SW480 (cell line): ENCODE data around the gene TCF4.

ENCODE experiments used
- DNase-seq: peaks from one replicate; pipeline ENCODE4 v3.0.0-alpha.2; 2016; ENCODE audit warnings: low spot score

TCF4 gene

DNA sequence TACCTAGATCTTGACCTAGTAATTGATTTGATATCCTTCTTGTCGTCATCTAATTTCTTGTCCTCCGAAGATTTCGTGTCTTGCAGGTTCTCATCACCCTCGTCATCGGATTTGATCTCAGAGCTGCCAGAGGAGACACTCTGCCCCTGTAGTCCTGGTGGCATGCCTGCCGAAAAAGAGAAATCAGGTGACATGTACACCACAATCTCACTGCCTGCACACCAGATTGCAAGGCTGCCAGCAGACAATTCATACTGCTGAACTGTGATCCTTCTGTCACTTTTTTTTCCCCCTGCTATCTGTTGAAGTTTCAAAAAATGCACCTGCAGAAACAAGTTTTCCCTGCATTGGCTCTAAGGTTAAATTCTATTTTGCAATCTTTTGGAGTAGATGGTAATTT lies 355.5 kb downstream of the TCF4 start:
- no peak for DNase-seq

DNA sequence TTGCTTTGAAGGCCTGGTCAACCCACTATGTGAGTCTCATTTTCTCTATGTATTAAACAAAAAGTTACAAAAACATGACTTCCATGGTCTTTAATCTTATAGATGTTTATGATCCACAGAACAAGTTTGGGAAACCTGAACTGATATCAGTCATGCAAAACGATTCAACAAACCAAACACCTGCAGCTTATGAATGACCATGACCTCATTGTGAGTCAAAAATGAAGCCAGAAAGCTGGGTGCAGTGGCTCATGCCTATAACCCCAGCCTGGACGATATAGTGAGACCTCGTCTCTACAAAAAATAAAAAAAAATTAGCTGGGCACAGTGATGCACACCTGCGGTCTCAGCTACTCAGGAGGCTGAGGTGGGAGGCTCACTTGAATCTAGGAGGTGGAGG lies 358.3 kb downstream of the TCF4 start:
- DNase-seq = no peak

DNA sequence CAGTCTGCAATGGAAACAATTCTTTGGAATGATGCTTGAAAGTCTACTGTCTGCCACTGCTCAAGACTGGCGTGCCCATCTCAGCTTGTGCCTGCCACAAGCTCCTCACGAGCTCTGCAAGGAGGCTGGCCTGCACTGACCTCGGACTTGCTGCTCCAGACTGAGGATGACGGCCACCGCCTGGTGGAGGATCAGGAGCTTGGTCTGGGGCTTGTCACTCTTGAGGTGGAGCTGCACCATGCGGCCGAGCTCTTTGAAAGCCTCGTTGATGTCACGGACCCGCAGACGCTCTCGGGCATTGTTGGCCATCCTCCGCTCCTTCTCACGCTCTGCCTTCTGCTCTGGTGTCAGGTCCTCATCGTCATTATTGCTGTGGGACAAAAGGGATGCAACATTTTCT lies 359.3 kb downstream of the TCF4 start:
- no peak for DNase-seq

DNA sequence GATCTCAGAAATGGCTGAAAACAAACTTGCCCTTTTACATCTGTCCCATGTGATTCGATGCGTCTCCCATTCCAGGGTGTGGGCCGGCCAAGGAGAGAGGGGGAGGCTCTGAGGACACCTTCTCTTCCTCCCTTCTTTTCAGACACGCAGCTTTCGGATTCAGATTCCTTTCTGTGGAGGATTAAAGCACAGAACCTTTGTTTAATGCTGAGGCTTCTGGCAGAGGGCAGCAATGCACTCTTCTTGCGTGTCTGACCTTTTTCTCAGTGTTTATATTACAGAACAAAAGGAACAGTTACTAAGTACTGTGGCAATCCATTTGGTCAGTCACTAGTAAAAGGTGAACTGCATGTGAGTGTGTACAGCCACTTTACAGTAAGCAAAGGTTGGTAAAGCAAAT lies 359.8 kb downstream of the TCF4 start:
- no peak for DNase-seq

DNA sequence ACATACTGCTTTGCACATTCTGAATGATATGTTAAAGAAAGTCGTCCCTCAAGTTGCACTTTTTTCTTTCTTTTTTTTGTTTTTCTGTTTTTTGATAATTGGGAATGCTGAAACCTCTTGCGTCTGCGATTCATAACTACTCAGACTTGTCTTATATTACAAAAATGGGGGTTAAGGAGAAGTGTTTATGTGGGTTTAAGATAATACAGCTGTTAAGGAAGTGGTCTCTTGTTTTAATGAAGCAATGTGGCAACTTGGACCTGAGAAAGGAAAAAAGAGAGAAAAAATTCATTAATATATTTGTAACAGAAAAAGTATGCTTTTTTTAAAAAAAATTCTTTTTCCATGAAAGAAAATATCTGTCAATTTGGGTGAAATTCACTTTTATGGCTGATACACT lies 360.2 kb downstream of the TCF4 start:
- DNase-seq = no peak

DNA sequence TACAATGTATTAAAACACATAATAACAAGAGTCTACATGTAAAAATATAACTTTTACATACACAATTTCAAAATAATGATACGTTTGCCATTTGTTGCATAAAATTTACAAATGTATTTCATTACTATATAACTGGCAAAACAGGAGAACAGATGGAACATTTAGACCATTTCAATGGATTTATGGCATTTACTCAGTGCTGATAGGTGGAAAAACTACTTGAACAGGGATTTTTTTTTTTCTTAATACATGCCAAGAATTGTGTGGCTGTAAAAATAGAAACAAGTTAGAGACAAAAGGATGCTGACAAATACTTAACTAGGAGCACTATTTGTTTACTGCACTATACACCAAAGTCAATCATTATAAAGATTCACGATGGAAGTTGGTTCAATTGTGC lies 361.9 kb downstream of the TCF4 start:
- no peak for DNase-seq

DNA sequence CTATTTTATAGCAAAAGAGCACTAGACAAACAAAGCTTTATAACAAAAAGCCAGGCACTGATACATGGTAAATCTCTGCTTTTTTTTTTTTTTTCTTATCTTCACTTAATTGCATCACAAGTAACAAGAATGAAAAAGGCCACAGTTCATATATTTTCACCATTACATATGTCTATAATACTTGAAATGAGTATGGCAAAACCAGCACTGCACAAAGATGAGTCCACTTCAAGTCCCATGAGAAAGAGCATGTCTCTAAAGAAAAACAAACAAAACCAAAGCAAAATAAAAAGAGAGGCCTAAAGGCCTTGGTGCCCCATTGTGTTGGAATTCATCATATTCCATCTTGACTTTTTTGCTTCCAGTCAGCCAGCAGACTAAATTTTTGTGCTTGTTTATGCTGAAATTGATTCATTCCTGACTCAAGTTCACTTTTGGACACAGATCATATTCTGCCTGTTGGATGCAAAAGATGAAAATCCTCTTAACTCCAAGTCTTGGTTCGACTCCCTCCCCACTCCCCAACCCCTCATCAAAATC lies 363.8 kb downstream of the TCF4 start:
- DNase-seq = no peak

DNA sequence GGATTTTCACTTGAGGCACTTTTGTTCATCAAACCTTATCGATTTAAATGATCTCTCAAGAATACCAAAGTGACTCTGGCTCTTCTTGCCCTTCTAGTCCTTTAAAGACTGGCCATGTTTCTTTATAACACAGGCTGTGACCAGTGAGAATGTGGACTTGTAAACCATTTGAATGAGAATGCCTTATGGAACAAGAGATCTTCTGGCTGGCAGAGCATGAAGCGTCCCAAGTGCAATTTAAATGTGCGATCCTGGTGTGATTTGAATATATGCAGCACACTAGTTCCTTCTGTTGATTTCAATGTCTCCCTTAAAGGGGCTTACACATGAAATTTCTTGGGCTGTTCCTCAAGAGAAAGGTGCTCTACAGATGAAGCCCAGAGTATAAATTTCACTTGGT lies 366.4 kb downstream of the TCF4 start:
- no peak for DNase-seq

DNA sequence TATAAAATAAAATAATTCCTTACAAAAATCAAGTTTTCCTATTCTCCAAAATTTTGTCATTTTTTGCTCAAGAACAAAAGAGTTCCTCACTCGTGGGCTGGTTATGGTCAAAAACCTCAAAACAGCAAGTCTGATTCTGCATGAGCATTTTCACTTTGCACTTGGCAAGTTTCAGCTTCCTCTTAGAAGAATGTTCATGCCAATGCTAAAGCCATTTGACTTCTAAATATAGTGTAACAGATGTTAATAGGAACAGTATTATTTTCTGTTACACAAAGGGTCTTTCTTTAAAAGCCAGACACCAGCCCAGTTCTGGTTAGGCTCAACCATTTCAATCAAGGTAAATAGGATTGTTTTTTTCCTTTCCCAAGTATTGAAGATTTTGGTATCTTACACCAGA lies 367.5 kb downstream of the TCF4 start:
- no peak for DNase-seq

DNA sequence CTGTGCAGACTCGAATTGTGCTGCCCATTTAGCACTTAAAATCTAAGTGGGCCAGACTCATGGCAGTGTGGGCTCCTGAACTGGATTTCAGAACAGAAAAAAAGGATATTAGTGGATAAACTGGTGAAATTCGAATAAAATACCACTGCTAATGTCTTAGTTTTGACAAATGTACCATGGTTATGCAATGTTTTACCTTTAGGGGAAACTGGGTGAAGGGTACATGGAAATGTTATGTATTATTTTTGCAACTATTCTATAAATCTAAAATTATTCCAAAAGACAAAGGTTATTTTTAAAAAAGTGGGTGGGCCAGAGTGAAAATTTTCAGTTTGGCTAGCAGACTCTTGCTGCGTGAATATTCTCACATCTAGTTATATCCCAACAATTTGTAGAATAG lies 368.2 kb downstream of the TCF4 start:
- no peak for DNase-seq

DNA sequence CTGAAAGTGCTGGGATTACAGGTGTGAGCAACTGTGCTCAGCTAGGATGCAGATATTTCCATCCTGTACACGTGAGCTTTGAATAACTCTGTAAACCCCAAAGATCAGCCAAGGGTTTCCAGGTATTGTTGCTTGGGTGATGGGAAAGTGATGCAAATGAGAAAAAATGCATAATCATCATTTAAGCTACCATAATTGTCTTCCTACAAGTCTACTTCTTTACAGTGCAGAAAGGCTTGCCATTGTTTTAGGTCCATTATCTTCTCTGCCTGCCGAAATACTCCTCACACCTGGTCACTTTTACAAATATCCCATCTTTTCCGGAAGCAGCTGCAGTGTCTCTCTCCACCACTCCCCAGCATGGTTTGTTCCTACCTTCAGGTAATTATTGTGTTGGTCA lies 368.9 kb downstream of the TCF4 start:
- DNase-seq = no peak

DNA sequence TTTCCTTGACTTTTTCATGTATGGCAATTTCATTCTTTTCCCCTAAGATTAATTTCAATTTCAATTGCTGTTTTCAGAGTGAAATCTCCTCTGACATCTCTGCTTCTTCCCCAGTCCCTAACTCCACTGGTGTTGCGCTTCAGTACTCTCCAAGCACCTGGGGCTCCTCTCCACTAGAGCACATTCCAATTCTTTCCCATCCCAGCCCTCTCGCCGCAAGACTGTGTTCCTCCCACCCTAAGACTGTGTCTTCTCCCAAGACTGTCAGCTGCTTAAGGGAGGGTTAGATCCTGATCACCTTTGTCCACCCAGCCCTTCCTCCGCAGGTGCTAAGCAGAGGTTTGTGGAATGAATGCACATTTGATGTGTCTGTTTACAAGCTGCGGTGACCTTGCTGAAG lies 373.0 kb downstream of the TCF4 start:
- DNase-seq = no peak

DNA sequence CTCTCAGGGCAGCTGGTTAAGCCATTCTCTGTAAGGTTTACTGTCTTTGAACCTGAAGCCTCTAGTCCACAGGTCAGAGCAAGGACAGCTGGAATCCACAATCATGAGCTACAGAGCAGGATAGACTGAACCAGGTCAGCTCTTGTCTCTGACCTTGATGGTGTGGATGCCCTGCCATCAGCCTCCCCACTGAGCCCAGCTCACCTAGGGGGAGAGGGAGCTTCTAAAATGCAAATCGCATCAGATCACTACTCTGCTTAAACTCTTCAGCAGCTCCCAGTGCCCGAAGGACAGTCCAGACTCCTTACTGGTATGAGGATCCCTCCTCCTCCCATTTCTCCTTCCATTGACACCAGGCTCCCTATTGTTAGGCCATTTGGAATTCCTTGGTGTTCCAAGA lies 373.5 kb downstream of the TCF4 start:
- no peak for DNase-seq

DNA sequence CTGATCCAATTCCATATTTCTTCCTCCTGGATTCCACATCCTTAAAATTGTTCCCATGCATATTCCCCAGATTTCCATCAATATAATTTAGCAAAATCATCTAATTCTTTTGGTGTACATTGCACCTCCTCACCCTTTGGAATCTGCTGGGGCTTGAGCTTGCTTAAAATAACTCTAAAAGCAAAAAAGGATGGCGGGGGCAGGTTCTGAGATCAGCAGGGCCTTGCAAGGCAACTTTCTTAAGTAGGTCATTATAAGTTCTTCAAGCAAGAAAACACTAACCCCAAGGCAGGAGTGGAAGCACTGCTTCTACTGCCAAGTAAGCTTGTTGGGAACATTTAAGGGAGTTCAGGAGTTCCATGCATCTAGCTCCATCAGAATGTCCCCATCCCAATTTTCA lies 374.4 kb downstream of the TCF4 start:
- DNase-seq = no peak

DNA sequence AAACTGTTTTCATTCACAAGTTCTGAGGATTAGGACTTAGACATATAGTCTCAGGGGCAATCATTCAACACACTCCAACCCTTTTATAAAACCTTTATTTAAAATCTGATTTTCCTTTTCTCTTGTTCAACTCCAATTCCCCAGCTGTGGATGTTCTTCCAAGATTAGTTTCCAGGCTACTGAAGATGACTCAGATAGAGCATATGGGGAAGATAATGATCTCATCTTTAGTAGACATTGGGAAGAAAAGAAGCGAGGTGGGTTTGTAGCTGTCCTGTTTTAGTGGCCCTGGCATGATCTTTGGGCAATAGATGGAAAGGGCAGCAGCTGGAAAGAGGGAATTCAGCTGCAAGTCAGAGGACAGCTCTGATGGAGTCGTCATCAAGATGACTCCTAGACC lies 381.1 kb downstream of the TCF4 start:
- DNase-seq = no peak

DNA sequence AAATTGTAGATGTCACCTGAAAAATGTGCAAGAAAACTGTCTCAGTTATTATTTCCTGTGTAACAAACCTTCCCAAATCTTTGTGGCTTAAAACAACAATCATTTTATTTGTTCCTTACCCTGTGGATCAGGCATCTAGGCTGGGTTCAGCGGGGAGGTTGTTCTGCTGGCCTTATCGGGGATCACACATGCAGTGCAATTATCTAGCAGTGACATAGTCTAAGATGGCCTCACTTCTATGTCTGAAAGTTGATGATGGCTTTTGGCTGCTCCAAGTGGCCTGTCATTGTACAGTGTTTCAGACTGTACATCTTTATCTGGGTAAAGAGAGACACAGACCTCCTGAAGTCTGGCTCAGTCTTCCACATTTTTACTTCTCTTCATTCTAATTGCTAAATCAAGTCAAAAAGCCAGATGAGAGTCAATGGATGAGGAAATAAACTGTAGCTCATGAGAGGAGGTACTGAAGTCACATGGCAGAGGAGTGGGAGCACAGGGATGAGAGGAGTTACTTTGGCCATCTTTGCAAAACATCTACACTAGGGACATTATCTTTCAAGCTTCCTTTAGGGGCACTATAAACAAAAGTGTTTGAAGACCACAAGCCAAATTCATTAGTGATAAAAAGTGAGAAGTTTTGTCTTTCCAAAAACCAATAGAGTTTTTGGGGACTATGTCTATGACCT lies 385.6 kb downstream of the TCF4 start:
- DNase-seq = no peak

DNA sequence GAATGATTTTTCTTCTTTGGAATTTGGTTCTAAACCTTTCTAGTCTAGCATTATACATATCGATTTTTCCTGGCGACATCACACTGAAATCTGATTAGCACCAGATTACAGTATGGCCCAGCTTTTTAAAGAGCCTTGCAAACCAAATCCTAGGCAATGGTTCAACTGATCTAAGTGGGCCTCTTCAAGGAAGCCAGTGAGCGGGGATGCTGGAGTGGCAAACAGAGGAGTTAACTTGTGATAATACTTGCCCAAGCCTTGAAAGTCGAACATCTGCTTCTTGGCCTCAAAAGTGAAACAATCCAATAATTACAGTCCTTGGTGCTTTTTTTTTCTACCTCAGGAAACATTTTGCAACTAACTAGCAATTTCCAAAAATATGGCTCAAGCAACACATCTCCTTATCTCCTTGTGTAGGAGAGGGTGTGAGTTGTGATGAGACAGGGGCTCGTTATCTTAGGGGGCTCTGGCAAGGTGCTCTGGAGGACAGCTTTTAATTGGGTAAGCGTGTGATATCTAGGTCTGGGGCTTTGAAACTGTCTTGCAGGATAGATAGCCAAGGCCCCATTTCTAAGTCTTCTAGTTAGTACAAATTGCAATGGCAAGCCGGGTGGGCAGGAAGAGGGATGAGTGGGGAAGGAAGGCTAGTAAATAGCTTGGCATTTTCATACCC lies 388.6 kb downstream of the TCF4 start:
- no peak for DNase-seq

DNA sequence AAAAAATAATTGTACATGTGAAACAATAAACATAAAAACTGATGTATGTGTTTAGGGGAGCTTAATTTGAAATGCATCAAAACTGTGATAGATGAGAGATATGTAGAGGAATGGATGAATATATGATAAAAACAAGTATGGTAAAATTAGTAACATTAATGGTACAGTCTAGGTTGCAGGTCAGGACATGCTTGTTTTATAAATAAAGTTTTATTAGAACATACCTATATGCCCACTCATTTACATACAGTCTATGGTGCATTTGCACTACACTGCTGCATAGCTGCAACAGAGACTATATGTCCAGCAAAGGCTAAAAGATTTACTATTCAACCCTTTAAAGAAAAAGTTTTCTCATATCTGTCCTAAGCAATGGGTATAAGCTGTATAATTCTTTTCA lies 392.1 kb downstream of the TCF4 start:
- DNase-seq = no peak

DNA sequence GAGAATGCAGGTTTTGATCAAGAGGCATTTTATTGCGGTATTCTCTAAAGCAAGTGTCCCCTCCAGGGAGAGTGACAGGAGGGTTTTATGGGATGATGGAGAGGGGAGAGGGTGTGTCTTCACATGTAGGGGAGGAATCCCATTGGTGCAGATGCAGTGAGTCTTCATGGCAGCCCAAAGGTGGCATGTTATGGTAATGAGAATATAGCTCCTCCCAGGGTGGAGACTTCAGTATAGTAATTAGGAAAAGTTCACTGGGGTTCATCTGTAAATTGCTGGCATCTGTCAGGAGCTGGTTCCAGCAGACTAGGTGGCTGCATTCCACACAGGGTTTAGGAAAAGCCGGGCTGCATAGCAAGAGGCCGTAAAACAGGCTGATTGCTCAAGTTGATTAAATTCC lies 398.0 kb downstream of the TCF4 start:
- peak; percentile 31 for DNase-seq

DNA sequence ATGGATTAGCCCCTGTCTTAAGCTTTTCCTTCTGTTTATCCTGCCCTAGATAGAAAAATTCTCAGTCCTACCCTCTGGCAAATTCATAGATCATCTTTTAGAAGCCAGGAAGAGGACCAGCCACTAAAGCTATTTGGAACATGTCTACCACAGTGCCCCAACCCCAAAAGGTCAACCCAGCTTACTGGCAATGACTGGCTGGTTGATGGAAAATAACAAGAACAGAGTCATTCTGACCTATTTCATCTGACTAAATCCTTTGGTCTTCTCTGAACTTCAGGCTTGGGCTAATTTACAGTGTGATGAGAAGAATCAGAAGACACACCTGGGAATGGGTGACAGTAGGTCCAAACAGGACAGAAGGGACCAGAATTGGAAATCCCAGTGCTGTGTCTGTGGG lies 401.4 kb downstream of the TCF4 start:
- no peak for DNase-seq

DNA sequence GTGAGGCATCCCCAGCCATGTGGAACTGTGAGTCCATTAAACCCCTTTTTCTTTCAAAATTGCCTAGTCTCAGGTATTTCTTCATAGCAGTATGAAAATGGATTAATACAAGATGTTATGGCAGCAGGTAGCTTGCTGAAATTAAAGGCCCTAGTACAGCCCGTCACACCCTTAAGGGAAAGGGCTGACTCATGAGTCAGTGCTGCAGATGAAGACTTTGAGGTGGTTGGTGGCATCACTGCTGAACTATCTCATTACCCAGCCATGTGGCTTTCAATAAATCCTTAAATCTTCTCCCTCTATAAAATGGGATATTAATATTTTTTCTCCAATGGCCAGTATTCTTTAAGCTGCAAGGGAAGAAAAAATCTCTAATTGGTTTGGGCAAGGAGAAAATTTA lies 402.6 kb downstream of the TCF4 start:
- peak; percentile 32 for DNase-seq

DNA sequence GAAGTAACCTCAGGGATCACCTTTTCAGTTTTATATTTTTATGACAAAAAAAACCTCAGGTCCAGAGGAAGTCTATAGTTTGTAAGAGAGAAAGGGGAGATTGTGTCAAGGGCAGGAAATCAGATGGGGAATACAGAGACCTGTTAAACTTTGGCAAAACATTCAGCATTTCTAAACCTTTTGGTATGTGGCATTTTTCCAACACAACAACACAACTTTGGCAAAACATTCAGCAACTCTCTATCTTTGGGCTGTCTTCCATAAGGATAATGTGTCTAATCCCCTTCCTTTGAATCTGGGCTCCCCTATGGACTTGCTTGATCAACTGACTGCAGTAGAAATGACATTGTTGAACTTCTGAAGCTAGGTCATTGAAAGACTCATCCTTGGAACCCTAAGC lies 408.2 kb downstream of the TCF4 start:
- no peak for DNase-seq

DNA sequence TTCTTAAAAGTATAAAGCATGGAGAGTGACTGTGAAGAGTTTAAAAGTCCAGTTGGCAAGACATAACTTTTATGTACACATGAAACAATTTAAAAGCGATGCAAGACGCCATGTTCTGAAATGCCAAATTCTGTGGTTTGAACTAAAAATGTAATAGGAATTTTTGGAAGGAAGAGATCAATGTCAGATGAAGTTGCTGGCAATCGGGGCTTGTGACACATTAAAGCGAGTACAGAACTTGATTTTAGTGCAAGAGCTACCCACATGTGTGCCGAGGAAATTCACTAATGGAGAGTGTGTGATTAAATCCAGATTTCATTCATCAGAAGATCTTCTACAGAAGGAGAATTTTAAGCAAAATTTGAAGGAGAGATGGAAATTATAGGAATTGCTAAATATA lies 408.6 kb downstream of the TCF4 start:
- DNase-seq = no peak

DNA sequence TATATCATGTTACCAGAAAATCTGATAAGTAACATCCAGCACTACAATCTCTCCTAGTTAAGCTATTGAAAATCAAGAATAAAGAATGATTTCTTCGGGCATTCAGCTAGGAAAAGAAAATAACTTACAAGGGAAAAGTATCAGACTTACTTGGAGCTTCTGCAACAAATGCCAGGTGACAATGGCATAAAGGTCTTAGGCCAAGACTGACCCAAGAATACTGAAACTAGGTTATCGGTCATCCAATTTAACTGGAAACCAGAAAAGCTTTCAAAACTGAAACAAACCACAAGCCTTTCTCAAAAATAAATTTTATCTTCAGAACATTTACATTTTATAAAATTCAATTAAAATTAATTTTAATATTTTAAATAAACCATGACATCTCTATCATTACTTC lies 414.7 kb downstream of the TCF4 start:
- DNase-seq = no peak
